Purkinje cell (primary cell): ENCODE data around the gene SNX17. TPM values are rescaled to one million over a fixed set of nuclear protein-coding genes. Genes with fewer than 3 reads are reported as not detected.

Source experiments
- polyA plus RNA-seq: library from polyadenylated mRNA; unstranded; fragments of >200 nt; fragmentation: Nextera tagmentation; gene quantifications from 2 replicates; pipeline ENCODE4 v1.2.1, GENCODE V29; 2014

SNX17 gene, protein sequence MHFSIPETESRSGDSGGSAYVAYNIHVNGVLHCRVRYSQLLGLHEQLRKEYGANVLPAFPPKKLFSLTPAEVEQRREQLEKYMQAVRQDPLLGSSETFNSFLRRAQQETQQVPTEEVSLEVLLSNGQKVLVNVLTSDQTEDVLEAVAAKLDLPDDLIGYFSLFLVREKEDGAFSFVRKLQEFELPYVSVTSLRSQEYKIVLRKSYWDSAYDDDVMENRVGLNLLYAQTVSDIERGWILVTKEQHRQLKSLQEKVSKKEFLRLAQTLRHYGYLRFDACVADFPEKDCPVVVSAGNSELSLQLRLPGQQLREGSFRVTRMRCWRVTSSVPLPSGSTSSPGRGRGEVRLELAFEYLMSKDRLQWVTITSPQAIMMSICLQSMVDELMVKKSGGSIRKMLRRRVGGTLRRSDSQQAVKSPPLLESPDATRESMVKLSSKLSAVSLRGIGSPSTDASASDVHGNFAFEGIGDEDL
- polyA plus RNA-seq = 31.2 and 34.0 TPM in 2 replicates

DNA sequence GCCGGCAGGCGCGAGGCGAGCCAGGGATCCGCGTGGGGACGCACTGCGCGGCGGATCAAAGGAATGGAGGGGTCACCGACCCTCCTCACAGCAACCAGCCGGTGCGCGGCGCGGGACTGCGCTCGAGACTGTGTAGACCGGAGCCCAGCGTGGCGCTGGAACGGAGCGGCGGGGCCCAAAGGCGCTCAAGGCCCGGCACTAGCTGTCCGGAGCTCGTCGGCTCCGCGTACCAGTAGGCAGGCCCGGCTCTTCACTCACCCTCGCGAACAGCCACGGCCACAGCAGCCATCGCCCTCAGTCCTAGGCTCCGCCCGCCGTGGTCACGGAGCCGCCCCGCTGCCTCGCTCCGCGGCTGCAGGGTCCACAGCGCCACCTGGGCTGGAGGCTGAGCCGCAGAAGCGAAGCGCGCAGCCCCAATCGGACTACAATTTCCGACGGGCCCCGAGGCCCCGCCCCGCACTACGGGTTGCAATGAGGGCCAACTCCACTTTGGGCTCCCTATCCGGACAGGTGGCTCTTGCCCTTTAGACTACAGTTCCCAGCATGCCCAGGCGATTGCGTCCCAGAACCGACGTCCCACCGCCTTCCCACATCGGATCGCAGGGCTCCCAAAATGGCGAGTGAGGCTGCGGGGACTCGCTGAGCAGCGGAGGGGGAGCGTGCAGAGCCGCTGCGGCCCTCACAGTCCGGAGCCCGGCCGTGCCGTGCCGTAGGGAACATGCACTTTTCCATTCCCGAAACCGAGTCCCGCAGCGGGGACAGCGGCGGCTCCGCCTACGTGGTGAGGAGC is at the start of gene SNX17, which contains the start of gene EIF2B4:
TSS of gene SNX17 (plus strand) at position 591 of the 790 bp plus-strand sequence. CDS start at position 719, 128 bp downstream.
TSS of gene EIF2B4 (minus strand) at position 313 of the 790 bp plus-strand sequence. CDS start at position 289, 24 bp downstream.

DNA sequence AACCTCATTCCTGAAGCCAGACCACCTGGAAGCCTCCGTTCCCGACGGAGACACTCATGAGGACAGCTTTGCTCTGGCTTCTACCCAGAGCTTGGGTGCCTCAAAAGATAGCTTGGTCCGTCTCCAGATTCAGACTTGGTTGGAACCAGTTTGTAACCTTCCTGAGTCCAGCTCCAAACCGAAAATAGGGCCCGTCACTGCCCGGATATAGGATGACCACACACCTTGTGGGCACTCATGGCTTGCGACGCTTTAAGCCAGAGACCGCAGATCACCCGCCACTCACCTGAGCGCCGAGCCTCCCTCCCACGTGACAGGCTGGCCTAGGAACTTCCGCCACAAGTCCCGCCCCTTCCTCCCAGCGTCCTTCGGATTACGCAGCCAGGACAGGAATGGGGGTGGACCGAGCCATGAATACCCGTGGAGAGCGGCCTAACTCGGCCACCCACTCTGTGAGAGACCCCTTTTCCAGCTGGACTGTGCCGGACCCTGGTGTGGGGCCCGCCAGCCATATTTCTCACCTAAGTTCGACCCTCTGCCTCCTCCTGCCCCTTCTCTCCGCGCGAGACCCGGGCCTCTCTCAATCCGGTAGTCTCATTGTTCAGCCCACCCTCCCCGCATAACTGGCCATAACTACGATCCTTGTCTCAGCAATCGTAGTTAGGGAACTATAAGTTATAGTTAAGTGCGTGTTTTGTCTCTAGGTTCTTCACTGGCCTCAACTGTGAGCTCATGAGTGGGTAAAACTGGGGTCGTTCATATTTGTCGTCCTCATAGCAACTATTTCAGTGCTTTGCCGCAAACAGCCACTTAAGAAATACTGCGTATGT is 47.4 kb upstream of the SNX17 start, which contains the start of gene MPV17:
TSS of gene MPV17 (minus strand) at position 332 of the 830 bp plus-strand sequence. CDS start 580 bp downstream, outside the sequence.

DNA sequence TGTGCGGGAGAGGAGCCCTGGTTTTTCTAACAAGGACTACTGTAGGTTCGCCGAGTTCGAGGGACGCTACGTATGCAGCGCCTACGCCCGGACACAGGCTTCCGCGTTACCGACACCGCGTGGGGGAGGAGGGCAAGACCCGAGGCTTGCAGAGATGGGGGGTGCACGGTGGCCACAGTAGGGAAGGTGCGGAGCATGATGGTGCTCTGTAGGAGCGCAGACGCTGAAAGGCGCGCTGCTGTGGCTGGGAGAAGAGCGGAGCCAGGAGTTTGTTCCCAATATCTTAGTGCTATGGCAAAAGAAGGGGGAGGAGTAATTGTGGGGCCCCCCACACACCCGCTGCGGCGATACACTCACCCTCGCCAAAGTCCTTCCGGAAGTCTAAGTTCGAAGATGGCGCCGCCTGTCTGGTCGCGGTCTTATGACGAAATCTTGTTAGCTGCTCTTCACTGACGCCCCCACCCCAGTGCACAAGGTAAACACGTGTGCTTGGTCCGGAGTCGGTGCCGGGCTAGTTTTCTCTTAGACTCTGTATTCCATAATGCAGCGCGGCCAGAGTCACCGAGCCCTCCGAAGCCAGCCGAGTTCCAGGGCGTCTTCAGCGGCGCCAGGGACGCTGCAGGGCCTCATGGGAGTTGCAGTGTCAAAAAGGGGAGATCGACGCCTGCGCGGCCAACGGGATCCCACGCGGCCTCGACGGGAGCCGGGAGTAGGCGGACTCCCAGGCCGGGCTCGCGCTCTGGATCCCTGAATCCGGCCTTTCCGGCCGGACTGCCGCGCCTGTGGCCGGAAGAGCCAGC is 13.8 kb upstream of the SNX17 start, which contains the start of gene GTF3C2:
TSS of gene GTF3C2 (minus strand) at position 383 of the 800 bp plus-strand sequence. CDS start 13,210 bp downstream, outside the sequence.

DNA sequence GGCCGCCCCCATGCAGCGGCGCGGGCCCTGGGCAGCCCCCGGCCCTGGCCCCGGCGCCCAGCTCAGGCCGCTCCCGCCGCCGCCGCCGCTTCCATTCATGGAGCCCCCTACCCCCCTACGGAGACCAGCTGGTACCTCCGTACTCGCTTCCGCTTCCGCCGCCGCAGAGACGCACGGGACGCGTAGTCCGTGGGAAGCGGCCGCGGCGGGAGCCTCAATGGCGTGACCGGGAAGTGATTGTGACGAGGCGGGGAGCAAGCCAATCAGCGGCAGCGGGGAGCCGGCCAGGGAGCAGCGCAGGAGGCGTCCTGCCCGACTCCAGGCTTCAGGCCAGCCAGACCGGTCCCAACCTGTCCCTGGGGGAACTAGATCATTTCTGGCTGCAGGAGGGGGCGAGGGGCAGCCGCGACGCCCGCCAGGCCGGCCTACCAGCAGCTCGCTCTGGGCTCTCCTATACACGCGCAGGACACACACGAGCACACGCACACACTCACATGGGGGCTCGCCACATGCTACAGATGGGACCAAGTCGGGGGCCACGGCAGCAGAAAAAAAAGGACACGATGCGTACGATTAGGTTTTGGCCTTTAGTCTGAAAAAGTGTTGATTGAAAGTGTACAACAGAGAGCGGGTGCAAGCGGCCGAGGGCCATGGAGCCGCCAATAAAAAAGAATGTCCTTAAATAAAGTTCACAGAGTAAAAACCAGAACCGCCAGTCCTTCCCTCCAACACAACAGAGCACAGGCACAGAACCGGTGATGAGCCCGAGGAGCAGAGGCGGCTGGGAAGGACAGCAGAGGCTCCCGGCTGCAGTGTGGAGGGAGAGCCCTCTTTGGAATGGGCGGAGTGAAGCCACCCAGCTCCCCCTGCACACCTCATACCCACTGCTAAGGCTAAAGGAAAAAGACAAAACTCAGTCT is 10.5 kb downstream of the SNX17 start, which contains the start of gene ZNF513:
TSS of gene ZNF513 (minus strand) at position 109 of the 920 bp plus-strand sequence. CDS start 208 bp downstream, outside the sequence.

DNA sequence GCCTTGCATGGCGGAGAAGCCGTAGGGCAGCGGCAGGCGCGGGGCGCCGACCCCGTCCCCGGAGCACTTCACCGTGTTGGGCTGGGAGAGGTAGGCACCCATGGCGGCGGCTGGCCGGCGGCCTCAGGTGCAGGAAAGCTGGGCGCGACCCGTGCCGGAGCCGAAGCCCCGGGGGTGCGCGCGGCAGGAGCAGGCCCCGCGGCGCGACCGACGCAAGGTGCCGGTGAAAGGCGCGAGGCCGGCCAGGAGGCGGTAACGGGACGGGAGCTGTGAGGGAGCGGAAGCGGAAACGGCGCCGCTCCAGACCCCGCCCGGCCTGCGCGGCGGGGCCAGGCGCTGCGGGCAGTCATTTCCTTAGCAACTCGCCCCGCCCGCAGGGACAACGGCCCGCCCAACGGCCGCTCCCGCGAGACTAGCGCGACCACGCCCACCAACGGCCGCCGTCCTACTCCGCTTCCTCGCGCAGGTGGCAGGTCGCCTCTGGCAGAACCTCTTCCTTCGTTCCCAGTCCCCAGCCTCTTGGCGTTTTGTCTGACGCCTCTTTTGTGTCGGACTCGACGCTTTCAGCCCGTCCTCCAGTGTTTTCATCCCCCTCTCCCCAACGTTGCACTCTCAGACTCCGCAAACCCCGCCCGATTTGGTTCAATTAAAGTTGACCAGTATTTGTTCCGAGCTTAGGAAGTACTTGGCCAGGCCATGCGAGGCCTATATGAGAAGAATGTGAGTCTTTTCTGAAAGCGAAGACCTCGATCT is 39.1 kb downstream of the SNX17 start, which contains the start of gene PPM1G:
TSS of gene PPM1G (minus strand) at position 271 of the 753 bp plus-strand sequence. CDS start at position 102, 169 bp downstream.

Other genes starting within 250 kb of the SNX17 start
- not detected in 2 replicates for gene ABHD1, start 246.8 kb upstream of the SNX17 start, polyA plus RNA-seq
- gene PREB, start 236.0 kb upstream of the SNX17 start, polyA plus RNA-seq = 13.8 and 25.2 TPM in 2 replicates
- gene PRR30, start 231.2 kb upstream of the SNX17 start, polyA plus RNA-seq = not detected in 2 replicates
- not detected in 2 replicates for gene TCF23, start 221.6 kb upstream of the SNX17 start, polyA plus RNA-seq
- gene ATRAID, start 158.6 kb upstream of the SNX17 start, polyA plus RNA-seq = 123 and 146 TPM in 2 replicates
- gene SLC5A6, start 158.3 kb upstream of the SNX17 start, polyA plus RNA-seq = 7.2 and 9.7 TPM in 2 replicates
- gene CAD, start 153.2 kb upstream of the SNX17 start, polyA plus RNA-seq = 4.1 and 4.9 TPM in 2 replicates
- 6.0 TPM in 1 of 2 replicates, not detected in the other for gene SLC30A3, start 107.6 kb upstream of the SNX17 start, polyA plus RNA-seq
- gene DNAJC5G, start 95.2 kb upstream of the SNX17 start, polyA plus RNA-seq = not detected in 2 replicates
- gene TRIM54, start 88.2 kb upstream of the SNX17 start, polyA plus RNA-seq = not detected in 2 replicates
- 0.43 TPM in 1 of 2 replicates, not detected in the other for gene UCN, start 62.2 kb upstream of the SNX17 start, polyA plus RNA-seq
- gene MPV17, start 47.5 kb upstream of the SNX17 start, polyA plus RNA-seq = 142 and 167 TPM in 2 replicates
- 20.5 and 37.4 TPM in 2 replicates for gene GTF3C2, start 13.9 kb upstream of the SNX17 start, polyA plus RNA-seq
- gene EIF2B4, start 278 bp upstream of the SNX17 start, polyA plus RNA-seq = 18.7 and 31.8 TPM in 2 replicates
- 0.47 and 3.0 TPM in 2 replicates for gene ZNF513, start 10.1 kb downstream of the SNX17 start, polyA plus RNA-seq
- 16.7 and 18.0 TPM in 2 replicates for gene PPM1G, start 39.0 kb downstream of the SNX17 start, polyA plus RNA-seq
- 22.5 and 31.9 TPM in 2 replicates for gene NRBP1, start 58.0 kb downstream of the SNX17 start, polyA plus RNA-seq
- gene KRTCAP3, start 71.8 kb downstream of the SNX17 start, polyA plus RNA-seq = 2.8 and 12.7 TPM in 2 replicates
- 22.7 and 29.2 TPM in 2 replicates for gene IFT172, start 119.1 kb downstream of the SNX17 start, polyA plus RNA-seq
- gene FNDC4, start 124.6 kb downstream of the SNX17 start, polyA plus RNA-seq = 4.4 and 5.1 TPM in 2 replicates
- gene GCKR, start 126.2 kb downstream of the SNX17 start, polyA plus RNA-seq = not detected in 2 replicates
- 17.0 and 18.0 TPM in 2 replicates for gene ZNF512, start 212.4 kb downstream of the SNX17 start, polyA plus RNA-seq